ENCODE measurements around the gene ABCA12.

- no peak for TF ChIP-seq CTCF (IDR thresholded peaks at IDR 0.05)
- TF ChIP-seq POLR2AphosphoS5 (IDR thresholded peaks at IDR 0.05; ENCODE audit: low read depth, low read length): no peak
- TF ChIP-seq REST (IDR thresholded peaks at IDR 0.05; ENCODE audit: insufficient read depth in 1 of 2, low read depth in 2 of 2, low read length in 1 of 2): no peak
Measured at GRCh38 chr2:215068399-215068798, 70.0 kb downstream of the ABCA12 start.

Measured in Panc1 (cell line).